Erythroblast (primary cell): ENCODE results near the gene ZBTB5.

Experiments used
- GATA1 ChIP-seq: IDR thresholded peaks from 2 replicates; pipeline ENCODE4 v1.6.1; 2011; ENCODE audit warnings: low read depth, mild to moderate bottlenecking, control low read depth, low read length, moderate library complexity
- POLR2A ChIP-seq: IDR thresholded peaks from 2 replicates; pipeline ENCODE4 v1.6.1; 2011; ENCODE audit warnings: mild to moderate bottlenecking, low read length

GRCh38 chr9:37496020-37496419 lies 30.8 kb upstream of the ZBTB5 start:
- TF ChIP-seq POLR2A (no peak), GATA1 (no peak)
